PC-3 (cell line): ENCODE results near the gene KLF14.

Experiments
- CTCF ChIP-seq: fragments of 300-600 bp; sonication (generic); conservative IDR thresholded peaks from 2 replicates; pipeline ENCODE4 v1.5.1; 2017; ENCODE audit warnings: antibody characterized with exemption, low read depth, mild to moderate bottlenecking, low read length
- EZH2 ChIP-seq: fragments of 300-600 bp; sonication (generic); IDR thresholded peaks from one replicate; pipeline ENCODE4 v1.6.1; 2017; ENCODE audit warnings: antibody characterized with exemption, mild to moderate bottlenecking, low read length; ENCODE audit not compliant: unreplicated experiment

- TF ChIP-seq EZH2, result no peak
- no peak for TF ChIP-seq CTCF
Measured at GRCh38 chr7:130740606-130741005, 6.6 kb upstream of the KLF14 start.
